NCI-H1105 (cell line): ENCODE results near the gene WRNIP1.

ENCODE experiments used
- DNase-seq: peaks from one replicate; lab custom pipeline; 2025; lab: John Stamatoyannopoulos, UW

WRNIP1 gene

GRCh38 chr6:2807342-2808090 lies 42.3 kb downstream of the WRNIP1 start:
- DNase-seq, result no peak

- no peak for DNase-seq
Measured at GRCh38 chr6:2809015-2809414, 43.8 kb downstream of the WRNIP1 start.

- DNase-seq, result no peak
Measured at GRCh38 chr6:2810092-2810671, 45.0 kb downstream of the WRNIP1 start.

GRCh38 chr6:2812695-2813094 lies 47.5 kb downstream of the WRNIP1 start:
- DNase-seq, result no peak

- DNase-seq, result no peak
Measured at GRCh38 chr6:2816158-2816557, 51.0 kb downstream of the WRNIP1 start.

- no peak for DNase-seq
Measured at GRCh38 chr6:2817903-2818443, 52.8 kb downstream of the WRNIP1 start.

GRCh38 chr6:2818593-2818992 lies 53.4 kb downstream of the WRNIP1 start:
- DNase-seq, result no peak

GRCh38 chr6:2819115-2819514 lies 53.9 kb downstream of the WRNIP1 start:
- no peak for DNase-seq

- DNase-seq, result no peak
Measured at GRCh38 chr6:2819978-2820377, 54.8 kb downstream of the WRNIP1 start.

- no peak for DNase-seq
Measured at GRCh38 chr6:2820415-2820814, 55.2 kb downstream of the WRNIP1 start.

- no peak for DNase-seq
Measured at GRCh38 chr6:2821554-2821953, 56.4 kb downstream of the WRNIP1 start.

GRCh38 chr6:2823104-2823850 lies 58.1 kb downstream of the WRNIP1 start:
- DNase-seq, result no peak

GRCh38 chr6:2826131-2826530 lies 60.9 kb downstream of the WRNIP1 start:
- no peak for DNase-seq

- no peak for DNase-seq
Measured at GRCh38 chr6:2827142-2827541, 61.9 kb downstream of the WRNIP1 start.

GRCh38 chr6:2828629-2829028 lies 63.4 kb downstream of the WRNIP1 start:
- DNase-seq, result no peak

- DNase-seq, result no peak
Measured at GRCh38 chr6:2829253-2829652, 64.1 kb downstream of the WRNIP1 start.

GRCh38 chr6:2830183-2830582 lies 65.0 kb downstream of the WRNIP1 start:
- DNase-seq, result no peak

- DNase-seq, result no peak
Measured at GRCh38 chr6:2831392-2831791, 66.2 kb downstream of the WRNIP1 start.

GRCh38 chr6:2834262-2834661 lies 69.1 kb downstream of the WRNIP1 start:
- no peak for DNase-seq
